Chondrocyte (in vitro differentiated cells): ENCODE data around the gene ZMYM2. TPM values are rescaled to one million over a fixed set of nuclear protein-coding genes. Genes with fewer than 3 reads are reported as not detected.
"Not testable (repeated sequence)": the region's sequence is repeated elsewhere in the genome, so short reads cannot be mapped to it uniquely, and the experiment has no call there.

Source experiments
- DNase-seq: peaks from one replicate; pipeline ENCODE4 v3.0.0; 2021; ENCODE audit warnings: mixed read lengths, low spot score
- H3K27ac Mint-ChIP-seq: one replicate; pipeline ENCODE4 v1.8.0; 2021; ENCODE audit warnings: mild to moderate bottlenecking, moderate library complexity, mixed read lengths; ENCODE audit not compliant: unreplicated experiment
- H3K27me3 Mint-ChIP-seq: 2 replicates; pipeline ENCODE4 v1.8.0; 2021; ENCODE audit warnings: low read depth, mixed read lengths
- H3K36me3 Mint-ChIP-seq: 2 replicates; pipeline ENCODE4 v1.8.0; 2021; ENCODE audit warnings: low read depth, mixed read lengths
- H3K4me1 Mint-ChIP-seq: 2 replicates; pipeline ENCODE4 v1.8.0; 2021; ENCODE audit warnings: low read depth, mild to moderate bottlenecking, mixed read lengths
- H3K4me3 Mint-ChIP-seq: one replicate; pipeline ENCODE4 v1.8.0; 2021; ENCODE audit warnings: mild to moderate bottlenecking, moderate library complexity, mixed read lengths; ENCODE audit not compliant: unreplicated experiment
- H3K9me3 Mint-ChIP-seq: 2 replicates; pipeline ENCODE4 v1.8.0; 2021; ENCODE audit warnings: low read depth, mixed read lengths
- CTCF ChIP-seq: fragments of 200-600 bp; sonication (generic); IDR thresholded peaks from 2 replicates; pipeline ENCODE4 v1.5.0; 2021; ENCODE audit warnings: antibody characterized with exemption, mild to moderate bottlenecking, moderate library complexity
- total RNA-seq: library from RNA; stranded (reverse); gene quantifications from 3 replicates; pipeline ENCODE4 v1.2.1, GENCODE V29; 2021

ZMYM2 gene
- total RNA-seq, 1 donor from 2014 or later, result 87.5 TPM

GRCh38 chr13:19967621-19968020 is 9.1 kb downstream of the ZMYM2 start:
- no peak overlapping the region for H3K4me3 Mint-ChIP-seq
- H3K9me3 Mint-ChIP-seq, result no peaks in the 10 kb centered on the region
- H3K4me1 Mint-ChIP-seq, result peaks cover 15% of the 10 kb centered on the region
- peak; percentile 18 for TF ChIP-seq CTCF
- peaks cover 15% of the 10 kb centered on the region for H3K36me3 Mint-ChIP-seq
- no peak overlapping the region for H3K27ac Mint-ChIP-seq
- DNase-seq, result no peak
- H3K27me3 Mint-ChIP-seq, result no peaks in the 10 kb centered on the region

- Mint-ChIP-seq H3K36me3 (peaks cover 24% of the 10 kb centered on the region), H3K4me1 (peaks cover 11% of the 10 kb centered on the region)
- not testable (repeated sequence) for DNase-seq, H3K27ac Mint-ChIP-seq, H3K4me3 Mint-ChIP-seq, H3K9me3 Mint-ChIP-seq, H3K27me3 Mint-ChIP-seq
These were observed 16.0 kb downstream of the ZMYM2 start for GRCh38 chr13:19974498-19975009.

- TF ChIP-seq CTCF, result no peak
- Mint-ChIP-seq H3K9me3 (peaks cover 9% of the 10 kb centered on the region), H3K4me3 (no peak overlapping the region), H3K36me3 (peaks cover 27% of the 10 kb centered on the region), H3K27me3 (no peaks in the 10 kb centered on the region), H3K27ac (no peak overlapping the region), H3K4me1 (peaks cover 20% of the 10 kb centered on the region)
- no peak for DNase-seq
These were observed 20.4 kb downstream of the ZMYM2 start for GRCh38 chr13:19978831-19979437.

GRCh38 chr13:19981685-19982238 is 23.2 kb downstream of the ZMYM2 start:
- H3K4me1 Mint-ChIP-seq, result peaks cover 21% of the 10 kb centered on the region
- TF ChIP-seq CTCF, result no peak
- H3K36me3 Mint-ChIP-seq, result peaks cover 18% of the 10 kb centered on the region
- H3K27ac Mint-ChIP-seq, result peak overlapping the region; percentile 23
- no peak overlapping the region for H3K4me3 Mint-ChIP-seq
- DNase-seq, result no peak
- H3K27me3 Mint-ChIP-seq, result no peaks in the 10 kb centered on the region
- H3K9me3 Mint-ChIP-seq, result peaks cover 9% of the 10 kb centered on the region

- Mint-ChIP-seq H3K36me3 (peaks cover 16% of the 10 kb centered on the region), H3K4me1 (peaks cover 21% of the 10 kb centered on the region), H3K9me3 (peaks cover 9% of the 10 kb centered on the region), H3K4me3 (no peak overlapping the region), H3K27ac (no peak overlapping the region), H3K27me3 (no peaks in the 10 kb centered on the region)
- no peak for DNase-seq
- TF ChIP-seq CTCF, result no peak
These were observed 24.0 kb downstream of the ZMYM2 start for GRCh38 chr13:19982447-19983043.
